HepG2 (cell line): ENCODE measurements around the gene DLG4. TPM values are rescaled to one million over a fixed set of nuclear protein-coding genes. Genes with fewer than 3 reads are reported as not detected.

Experiments
- AGO1 ChIP-seq: fragments of 200-400 bp; formaldehyde crosslinking; IDR thresholded peaks from 2 replicates; pipeline ENCODE4 v1.6.1; 2017; ENCODE audit warnings: mild to moderate bottlenecking, low read depth, low read length, moderate library complexity; ENCODE audit not compliant: poor library complexity, severe bottlenecking
- CHD2 ChIP-seq: IDR thresholded peaks from 2 replicates; pipeline ENCODE4 v1.6.1; 2011; ENCODE audit warnings: low read depth, low read length, improper control_type of control experiment
- FOXK2 ChIP-seq: fragments of 450-650 bp; IDR thresholded peaks from 2 replicates; pipeline ENCODE4 v1.6.1; 2016
- FOXP1 ChIP-seq, 2 experiments: fragments of 450-650 bp in 1 of 2; IDR thresholded peaks; 2 replicates each; pipeline ENCODE4 v1.6.1; 2017 to 2018; ENCODE audit warnings: antibody characterized with exemption in 1 of 2
- GMEB1 ChIP-seq: sonication (generic); formaldehyde crosslinking; IDR thresholded peaks from 2 replicates; pipeline ENCODE4 v1.5.1; 2020; ENCODE audit warnings: missing genetic modification reagents, mild to moderate bottlenecking, borderline replicate concordance
- HMGA1 ChIP-seq: sonication (generic); formaldehyde crosslinking; conservative IDR thresholded peaks from 2 replicates; pipeline ENCODE4 v1.4.0; 2020; ENCODE audit warnings: missing genetic modification reagents
- HNF4A ChIP-seq: sonication (generic); formaldehyde crosslinking; IDR thresholded peaks from 2 replicates; pipeline ENCODE4 v1.4.0; 2020; ENCODE audit warnings: missing genetic modification reagents
- HNRNPK ChIP-seq: fragments of 200-400 bp; formaldehyde crosslinking; IDR thresholded peaks from 2 replicates; pipeline ENCODE4 v1.6.1; 2018; ENCODE audit warnings: low read length, low read depth, moderate library complexity, mild to moderate bottlenecking; ENCODE audit not compliant: poor library complexity, severe bottlenecking
- NFIC ChIP-seq: IDR thresholded peaks from 2 replicates; pipeline ENCODE4 v1.6.1; 2012; ENCODE audit warnings: mild to moderate bottlenecking, low read length, inconsistent platforms
- NFKB2 ChIP-seq: sonication (generic); formaldehyde crosslinking; IDR thresholded peaks from 2 replicates; pipeline ENCODE4 v1.4.0; 2020; ENCODE audit warnings: missing genetic modification reagents, borderline replicate concordance
- NR0B2 ChIP-seq: sonication (generic); formaldehyde crosslinking; IDR thresholded peaks from 2 replicates; pipeline ENCODE4 v1.4.0; 2020; ENCODE audit warnings: mild to moderate bottlenecking, missing genetic modification reagents
- PCBP1 ChIP-seq: fragments of 200-400 bp; formaldehyde crosslinking; IDR thresholded peaks from 2 replicates; pipeline ENCODE4 v1.6.1; 2017; ENCODE audit warnings: mild to moderate bottlenecking, low read depth, low read length, borderline replicate concordance
- SNAPC4 ChIP-seq: sonication (generic); formaldehyde crosslinking; IDR thresholded peaks from 2 replicates; pipeline ENCODE4 v1.4.0; 2020; ENCODE audit warnings: mild to moderate bottlenecking, missing genetic modification reagents
- TCF7L2 ChIP-seq: IDR thresholded peaks from 2 replicates; pipeline ENCODE4 v1.6.1; 2011; ENCODE audit warnings: mild to moderate bottlenecking, low read depth, low read length, moderate library complexity
- U2AF2 ChIP-seq: fragments of 200-400 bp; formaldehyde crosslinking; IDR thresholded peaks from 2 replicates; pipeline ENCODE4 v1.6.1; 2017; ENCODE audit warnings: low read depth, mild to moderate bottlenecking, low read length
- YY1 ChIP-seq: IDR thresholded peaks from 2 replicates; pipeline ENCODE4 v1.6.1; 2011; ENCODE audit warnings: low read length, low read depth, moderate library complexity, mild to moderate bottlenecking; ENCODE audit not compliant: insufficient read depth, insufficient replicate concordance
- ZFX ChIP-seq: sonication (generic); formaldehyde crosslinking; IDR thresholded peaks from 2 replicates; pipeline ENCODE4 v1.4.0; 2020; ENCODE audit warnings: mild to moderate bottlenecking, low read depth, missing genetic modification reagents, moderate library complexity
- ZNF644 ChIP-seq: IDR thresholded peaks from 2 replicates; pipeline ENCODE4 v1.6.1; 2016; ENCODE audit warnings: low read depth
- ZSCAN29 ChIP-seq: sonication (generic); formaldehyde crosslinking; conservative IDR thresholded peaks from 2 replicates; pipeline ENCODE4 v1.4.0; 2020; ENCODE audit warnings: mild to moderate bottlenecking, missing genetic modification reagents
- polyA plus RNA-seq, 8 experiments: library from polyadenylated mRNA; depleted of rRNA in 3 of 8; stranded (reverse) in 7 of 8; unstranded in 1 of 8; fragments of >200 nt; fragmentation: Illumina TruSeq in 4 of 8; extraction: Trizol in 4 of 8; gene quantifications; 2 replicates each; pipeline versions ENCODE4 v1.2.1 to v1.2.3, GENCODE V29; 2011 to 2016; ENCODE audit warnings: low read depth in 4 of 8, missing spikeins in 1 of 8, mixed read lengths in 1 of 8; ENCODE audit not compliant: insufficient read depth in 1 of 8
- total RNA-seq, 5 experiments: library from RNA; depleted of rRNA; stranded (reverse); fragments of >200 nt; fragmentation: Illumina TruSeq; extraction: Trizol; gene quantifications; 2 replicates each; pipeline ENCODE4 v1.2.3, GENCODE V29; 2016; ENCODE audit warnings: low read depth in 1 of 5
- TF ChIP-seq, protein P1 (sequence below): fragments of 450-650 bp; IDR thresholded peaks from 2 replicates; pipeline ENCODE4 v1.6.1; 2016

The DLG4 gene
- total and polyA plus RNA-seq, 2 of the 13 experiments (the other 11 are each of a cell fraction or from before 2014, with no cell fraction given), result 0.71 to 4.3 TPM

DNA sequence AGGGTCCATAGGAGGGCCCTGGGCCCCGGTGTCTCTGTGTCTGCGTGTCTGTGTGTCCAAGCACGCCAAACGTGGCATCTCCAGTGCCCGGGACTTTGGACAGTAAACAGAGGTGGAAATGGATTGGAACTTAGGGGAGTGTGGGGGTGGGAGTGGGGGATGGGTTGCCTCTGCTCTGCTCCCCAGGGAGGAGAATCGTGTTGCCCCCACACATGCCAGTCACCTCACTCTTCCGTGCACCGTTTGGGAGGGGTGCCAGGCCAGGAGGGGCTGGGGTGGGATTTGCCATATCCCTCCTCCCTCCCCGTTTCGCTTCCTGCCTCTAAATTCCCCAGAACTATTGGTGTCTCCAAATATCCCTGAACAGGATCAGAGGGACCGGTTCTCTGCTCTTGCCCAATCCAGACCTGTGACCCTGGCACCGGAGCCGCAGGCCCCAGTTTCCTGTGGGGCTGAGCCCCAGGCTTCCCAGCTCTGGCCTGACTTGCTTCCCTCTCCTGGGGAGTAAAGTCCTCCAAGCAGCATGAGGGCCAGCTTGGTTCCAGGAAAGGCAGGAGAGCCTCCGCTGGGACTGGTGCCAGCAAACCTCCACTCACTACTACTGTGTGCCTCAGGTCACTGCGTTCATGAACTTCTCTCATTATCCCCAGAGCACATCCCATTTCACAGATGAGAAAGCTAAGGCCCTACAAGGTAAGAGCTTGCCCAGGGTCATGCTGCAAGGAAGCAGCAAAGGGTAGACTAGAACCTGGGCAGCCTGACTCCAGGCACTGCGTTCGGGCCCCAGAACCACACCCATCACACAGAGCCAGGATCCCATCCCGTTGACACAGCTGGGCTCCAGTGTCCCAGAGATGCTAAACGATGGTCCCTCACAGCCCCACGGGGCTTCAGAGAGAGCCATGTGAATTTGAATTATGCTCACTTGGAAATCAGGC, 40.0 kb downstream of the DLG4 start, which contains the start of gene ASGR1 (continued):
- peak; percentile 82 for TF ChIP-seq ZFX (CRISPR knock-in tag)
- TF ChIP-seq ZSCAN29 (CRISPR knock-in tag), result peak; percentile 12; the same call in 1 of the 2 replicates
- TF ChIP-seq HNF4A (CRISPR knock-in tag), result peak; percentile 96
- TF ChIP-seq HNRNPK, result peak; percentile 57
- peak; percentile 94 for TF ChIP-seq PCBP1
- TF ChIP-seq U2AF2, result no peak
- TF ChIP-seq CHD2, result peak; percentile 78; the same call in 1 of the 2 replicates
- TF ChIP-seq NFKB2 (CRISPR knock-in tag), result no peak
- peak; percentile 65; the same call in 1 of the 2 replicates for TF ChIP-seq GMEB1 (CRISPR knock-in tag)
- TF ChIP-seq, protein P1, sequence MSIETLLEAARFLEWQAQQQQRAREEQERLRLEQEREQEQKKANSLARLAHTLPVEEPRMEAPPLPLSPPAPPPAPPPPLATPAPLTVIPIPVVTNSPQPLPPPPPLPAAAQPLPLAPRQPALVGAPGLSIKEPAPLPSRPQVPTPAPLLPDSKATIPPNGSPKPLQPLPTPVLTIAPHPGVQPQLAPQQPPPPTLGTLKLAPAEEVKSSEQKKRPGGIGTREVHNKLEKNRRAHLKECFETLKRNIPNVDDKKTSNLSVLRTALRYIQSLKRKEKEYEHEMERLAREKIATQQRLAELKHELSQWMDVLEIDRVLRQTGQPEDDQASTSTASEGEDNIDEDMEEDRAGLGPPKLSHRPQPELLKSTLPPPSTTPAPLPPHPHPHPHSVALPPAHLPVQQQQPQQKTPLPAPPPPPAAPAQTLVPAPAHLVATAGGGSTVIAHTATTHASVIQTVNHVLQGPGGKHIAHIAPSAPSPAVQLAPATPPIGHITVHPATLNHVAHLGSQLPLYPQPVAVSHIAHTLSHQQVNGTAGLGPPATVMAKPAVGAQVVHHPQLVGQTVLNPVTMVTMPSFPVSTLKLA, result peak; percentile 38
- no peak for TF ChIP-seq HMGA1 (CRISPR knock-in tag)
- peak; percentile 50; the same call in 1 of the 2 replicates for TF ChIP-seq SNAPC4 (CRISPR knock-in tag)
- peak; percentile 56; the same call in 1 of the 2 replicates for TF ChIP-seq TCF7L2
- peak; percentile 69; the same call in 1 of the 2 replicates for TF ChIP-seq ZNF644
- peak; percentile 84 for TF ChIP-seq FOXK2
- TF ChIP-seq YY1, result peak; percentile 9
- TF ChIP-seq FOXP1 (IDR thresholded peaks at IDR 0.05), result no peak; the same call in 1 of the 2 replicates
- TF ChIP-seq FOXP1 (CRISPR knock-in tag; IDR thresholded peaks at IDR 0.05), result peak; percentile 59
- TF ChIP-seq NFIC, result peak; percentile 91
- TF ChIP-seq NR0B2 (CRISPR knock-in tag), result no peak; the same call in 1 of the 2 replicates
- TF ChIP-seq AGO1, result no peak
